Transverse colon (tissue), 4 donors: ENCODE measurements around the gene DNMBP. TPM values are rescaled to one million over a fixed set of nuclear protein-coding genes. Genes with fewer than 3 reads are reported as not detected.

Experiments
- DNase-seq: peaks from one replicate; pipeline ENCODE4 v3.0.0-alpha.2; 2019
- H3K27ac ChIP-seq, 4 donors: fragments of 200-600 bp; sonication (generic); 2 replicates each; pipeline ENCODE4 v1.5.1; 2016 to 2018; ENCODE audit warnings: inconsistent platforms in 4 of 4
- H3K27me3 ChIP-seq: fragments of 200-600 bp; sonication (generic); 2 replicates; pipeline ENCODE4 v1.5.1; 2017; ENCODE audit warnings: inconsistent platforms
- H3K36me3 ChIP-seq, 4 donors: fragments of 200-600 bp; sonication (generic); 2 replicates each; pipeline ENCODE4 v1.5.1; 2017 to 2019; ENCODE audit warnings: inconsistent platforms in 4 of 4
- H3K4me1 ChIP-seq, 4 donors: fragments of 200-600 bp; sonication (generic); 2 replicates each; pipeline ENCODE4 v1.5.1; 2017 to 2020; ENCODE audit warnings: inconsistent platforms in 4 of 4
- H3K4me3 ChIP-seq, 4 donors: fragments of 200-600 bp; sonication (generic); 1 replicate in 1 of 4; 2 replicates in 3 of 4; pipeline versions ENCODE4 v1.5.1 to v1.6.1; 2017 to 2019; ENCODE audit warnings: inconsistent platforms in 4 of 4
- H3K9me3 ChIP-seq, 2 donors: fragments of 200-600 bp; sonication (generic); 2 replicates each; pipeline ENCODE4 v1.5.1; 2017 to 2019; ENCODE audit warnings: inconsistent platforms in 2 of 2
- EP300 ChIP-seq: sonication (generic); formaldehyde crosslinking; IDR thresholded peaks from one replicate; pipeline ENCODE4 v1.6.1; 2017; ENCODE audit warnings: antibody characterized with exemption, low read depth
- POLR2A ChIP-seq: fragments of 450-650 bp; IDR thresholded peaks from one replicate; pipeline ENCODE4 v1.6.1; 2016; ENCODE audit warnings: antibody characterized with exemption, mild to moderate bottlenecking, moderate library complexity
- POLR2AphosphoS5 ChIP-seq, 3 donors: sonication (generic); formaldehyde crosslinking; IDR thresholded peaks; one replicate each; pipeline ENCODE4 v1.6.1; 2016; ENCODE audit warnings: antibody characterized with exemption in 3 of 3
- WGBS, 2 donors: methylation state at CpG; one replicate each; pipeline ENCODE4 v1.1.5; 2018; ENCODE audit warnings: low coverage in 1 of 2; 5-methylcytosine and 5-hydroxymethylcytosine counted together
- in situ Hi-C, 4 donors: fragments of 200-750 bp; cut with MboI; loops; one replicate each; pipeline versions ENCODE4 v1.15.0 to v1.15.1; 2017; ENCODE audit warnings: low sequenced_read_pairs in 3 of 4, low pct_ligation_motif_present in 1 of 4, low pct_unique_long_range_greater_than_20kb in 1 of 4
- intact Hi-C: fragments of 100-400 bp; cut with DNase I; formaldehyde crosslinking; loops from one replicate; pipeline ENCODE4 v1.15.1; 2023; ENCODE audit warnings: low total_unique reads
- total RNA-seq, 4 donors: library from RNA; depleted of rRNA; stranded (reverse); fragments of >200 nt; gene quantifications; one replicate each; pipeline ENCODE4 v1.1.0, GENCODE V29; 2016
- TF ChIP-seq, protein P1 (sequence below), 5 experiments: fragments of 200-600 bp in 3 of 5; fragments of 450-650 bp in 2 of 5; sonication (generic) in 3 of 5; IDR thresholded peaks; 1 replicate in 2 of 5; 2 replicates in 3 of 5; pipeline ENCODE4 v1.5.1; 2016 to 2017; ENCODE audit warnings: antibody characterized with exemption in 5 of 5, inconsistent platforms in 3 of 5, mild to moderate bottlenecking in 2 of 5, moderate library complexity in 1 of 5

DNMBP gene
- total RNA-seq, 4 donors from 2014 or later: 38.5 to 68.5 (median 48.0) TPM

DNA sequence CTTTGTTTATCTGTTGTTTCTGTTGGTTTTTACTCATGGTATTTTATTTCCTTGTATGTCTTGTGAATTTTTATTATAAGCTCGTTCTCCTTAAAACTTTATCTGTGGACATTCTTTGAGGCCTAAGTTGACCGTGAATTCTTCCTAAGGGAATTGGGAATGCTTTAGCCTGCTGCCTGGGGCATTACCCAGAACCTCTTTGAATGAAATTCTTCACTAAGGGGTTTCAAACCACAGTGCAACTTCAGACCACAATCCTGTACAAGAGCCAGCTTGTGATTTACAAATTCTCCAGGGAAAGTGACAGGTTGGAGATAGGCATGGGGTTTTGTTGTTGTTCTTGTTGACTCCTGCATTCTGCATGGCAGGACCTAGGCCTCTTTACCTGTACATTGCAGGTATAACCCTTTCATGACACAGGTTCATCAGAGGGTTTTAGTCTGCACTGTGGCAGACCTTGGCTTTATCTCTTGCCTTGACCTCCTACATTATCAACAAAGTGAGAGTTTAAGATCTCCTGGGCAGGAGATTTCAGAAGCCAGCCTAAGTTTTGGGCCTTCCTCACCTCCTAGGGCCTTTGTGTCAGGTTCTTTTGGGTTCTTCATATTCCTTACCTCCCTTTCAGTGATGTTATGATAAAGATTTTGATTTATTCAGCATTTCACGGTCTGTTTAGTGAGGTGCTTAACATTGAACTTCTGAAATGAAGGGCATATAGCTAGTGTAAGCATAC is 157.1 kb downstream of the DNMBP start:
- Histone ChIP-seq H3K9me3 (no peaks in the 10 kb centered on the region), H3K27me3 (no peaks in the 10 kb centered on the region), H3K27ac (no peak overlapping the region), H3K36me3 (no peaks in the 10 kb centered on the region), H3K4me3 (no peak overlapping the region), H3K4me1 (peaks cover 0 to 13% (median 4%) of the 10 kb centered on the region in 4 donors)
- no peak for TF ChIP-seq POLR2A
- no peak for TF ChIP-seq EP300
- TF ChIP-seq, protein P1, sequence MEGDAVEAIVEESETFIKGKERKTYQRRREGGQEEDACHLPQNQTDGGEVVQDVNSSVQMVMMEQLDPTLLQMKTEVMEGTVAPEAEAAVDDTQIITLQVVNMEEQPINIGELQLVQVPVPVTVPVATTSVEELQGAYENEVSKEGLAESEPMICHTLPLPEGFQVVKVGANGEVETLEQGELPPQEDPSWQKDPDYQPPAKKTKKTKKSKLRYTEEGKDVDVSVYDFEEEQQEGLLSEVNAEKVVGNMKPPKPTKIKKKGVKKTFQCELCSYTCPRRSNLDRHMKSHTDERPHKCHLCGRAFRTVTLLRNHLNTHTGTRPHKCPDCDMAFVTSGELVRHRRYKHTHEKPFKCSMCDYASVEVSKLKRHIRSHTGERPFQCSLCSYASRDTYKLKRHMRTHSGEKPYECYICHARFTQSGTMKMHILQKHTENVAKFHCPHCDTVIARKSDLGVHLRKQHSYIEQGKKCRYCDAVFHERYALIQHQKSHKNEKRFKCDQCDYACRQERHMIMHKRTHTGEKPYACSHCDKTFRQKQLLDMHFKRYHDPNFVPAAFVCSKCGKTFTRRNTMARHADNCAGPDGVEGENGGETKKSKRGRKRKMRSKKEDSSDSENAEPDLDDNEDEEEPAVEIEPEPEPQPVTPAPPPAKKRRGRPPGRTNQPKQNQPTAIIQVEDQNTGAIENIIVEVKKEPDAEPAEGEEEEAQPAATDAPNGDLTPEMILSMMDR (IDR thresholded peaks at IDR 0.05): no peak
- no peak for TF ChIP-seq POLR2AphosphoS5 (IDR thresholded peaks at IDR 0.05)
- intact Hi-C loops (no loop called here), in situ Hi-C loops (loop anchor here in 2 of 4 donors (10.0 kb wide), 1 partner anchor 192 kb away; no protein-coding TSS in a partner anchor)
- no peak for DNase-seq
- WGBS, 2 donors: 83 to 94% methylated on average over 3 of the region's 3 CpGs

DNA sequence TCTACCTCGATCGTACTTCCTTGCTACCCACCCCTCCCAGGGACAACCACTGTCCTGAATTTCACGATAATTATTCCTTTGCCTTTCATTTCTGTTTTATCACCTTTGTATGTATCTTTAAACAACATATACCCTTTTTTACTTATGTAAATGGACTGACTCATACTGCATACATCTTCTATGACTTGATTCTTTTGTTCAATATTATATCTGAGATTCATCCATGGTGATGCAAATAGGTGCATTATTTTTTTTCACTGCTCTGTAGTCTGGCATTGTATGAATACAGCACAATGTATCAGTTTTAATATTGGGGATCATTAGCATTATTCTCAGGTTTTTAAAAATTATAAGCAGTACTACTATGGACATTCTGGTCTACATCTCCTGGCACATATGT is 157.9 kb downstream of the DNMBP start:
- no peak for DNase-seq
- no peaks in the 10 kb centered on the region for H3K9me3 ChIP-seq
- H3K4me3 ChIP-seq: no peak overlapping the region
- intact Hi-C loops: no loop called here
- H3K27ac ChIP-seq: no peak overlapping the region
- in situ Hi-C loops: loop anchor here in 2 of 4 donors (10.0 kb wide), 1 partner anchor 193 kb away; no protein-coding TSS in a partner anchor
- no peaks in the 10 kb centered on the region for H3K36me3 ChIP-seq
- TF ChIP-seq EP300 (no peak), POLR2A (no peak), POLR2AphosphoS5 (IDR thresholded peaks at IDR 0.05) (no peak)
- TF ChIP-seq, protein P1 (IDR thresholded peaks at IDR 0.05): no peak
- H3K4me1 ChIP-seq: peaks cover 0 to 13% (median 4%) of the 10 kb centered on the region in 4 donors
- no peaks in the 10 kb centered on the region for H3K27me3 ChIP-seq
- 98 to 100% methylated on average over 3 of the region's 3 CpGs for WGBS, 2 donors

GRCh38 chr10:99850767-99851340 is 158.9 kb downstream of the DNMBP start:
- Histone ChIP-seq H3K36me3 (no peaks in the 10 kb centered on the region), H3K27me3 (no peaks in the 10 kb centered on the region), H3K4me1 (peaks cover 3 to 19% (median 6%) of the 10 kb centered on the region in 4 donors), H3K9me3 (no peaks in the 10 kb centered on the region), H3K4me3 (no peak overlapping the region), H3K27ac (no peak overlapping the region)
- in situ Hi-C loops: loop anchor here in 2 of 4 donors (10.0 kb wide), 1 partner anchor 194 kb away; no protein-coding TSS in a partner anchor
- intact Hi-C loops: no loop called here
- WGBS, 2 donors: 66 to 90% methylated on average over 2 to 5 of the region's 5 CpGs
- no peak for TF ChIP-seq EP300
- TF ChIP-seq, protein P1 (IDR thresholded peaks at IDR 0.05): no peak
- no peak for TF ChIP-seq POLR2AphosphoS5 (IDR thresholded peaks at IDR 0.05)
- no peak for TF ChIP-seq POLR2A
- no peak for DNase-seq

GRCh38 chr10:99850021-99850766 is 159.6 kb downstream of the DNMBP start:
- peaks cover 3 to 23% (median 6%) of the 10 kb centered on the region in 4 donors for H3K4me1 ChIP-seq
- WGBS, 2 donors: 78 to 100% methylated on average over 2 to 11 of the region's 11 CpGs
- no peaks in the 10 kb centered on the region for H3K36me3 ChIP-seq
- H3K4me3 ChIP-seq: no peak overlapping the region
- intact Hi-C loops (no loop called here), in situ Hi-C loops (loop anchor here in 2 of 4 donors (10.0 kb wide), 1 partner anchor 195 kb away; no protein-coding TSS in a partner anchor)
- TF ChIP-seq EP300 (no peak), POLR2AphosphoS5 (IDR thresholded peaks at IDR 0.05) (no peak), POLR2A (no peak)
- TF ChIP-seq, protein P1 (IDR thresholded peaks at IDR 0.05): no peak
- no peak overlapping the region for H3K27ac ChIP-seq
- H3K27me3 ChIP-seq: no peaks in the 10 kb centered on the region
- no peak for DNase-seq
- H3K9me3 ChIP-seq: no peaks in the 10 kb centered on the region
